ENCODE data around the gene FBLN1. TPM values are rescaled to one million over a fixed set of nuclear protein-coding genes. Genes with fewer than 3 reads are reported as not detected.

Gene FBLN1
- total and polyA plus RNA-seq, 9 of the 15 experiments (the other 6 are each of a cell fraction or from before 2014, with no cell fraction given), result 0.66 TPM; not detected in 8

DNA sequence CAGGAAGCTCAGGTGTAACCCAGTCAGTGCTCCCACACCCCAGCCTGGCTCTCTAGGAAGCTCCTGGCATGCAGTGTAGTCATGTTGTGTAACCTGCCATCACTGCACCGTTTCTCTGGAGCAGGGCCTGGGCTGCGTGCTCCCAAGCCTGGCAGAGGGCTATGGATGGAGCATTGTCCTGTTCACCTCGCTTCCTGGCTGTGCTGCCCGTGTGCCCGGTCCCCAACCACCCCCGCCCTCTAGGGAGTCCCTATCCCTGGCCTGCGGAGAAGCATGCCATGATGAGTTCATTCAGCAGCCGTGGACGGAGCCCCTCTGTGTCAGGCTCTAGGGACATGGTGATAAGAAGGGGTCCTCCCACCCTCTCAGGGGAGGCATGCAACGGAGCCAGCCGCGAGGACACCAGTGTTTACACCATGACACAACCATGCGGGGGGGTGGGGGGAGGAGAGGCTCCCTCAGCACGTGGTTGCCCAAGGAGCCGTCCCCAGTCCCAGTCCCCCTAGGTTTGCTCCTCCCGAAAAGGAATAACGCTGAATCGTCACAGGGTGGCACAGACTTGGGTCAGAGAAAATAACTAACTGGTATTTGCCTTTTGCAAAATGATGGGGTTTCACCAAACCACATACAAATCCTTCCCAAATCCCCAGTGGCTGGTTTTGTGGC is 73.1 kb downstream of the FBLN1 start:
- no peak overlapping the region for H3K4me3 ChIP-seq
- no peaks in the 10 kb centered on the region for H3K79me2 ChIP-seq (ENCODE audit: control insufficient read depth, insufficient read depth, low read length)
- no peaks in the 10 kb centered on the region for H3K36me3 ChIP-seq (ENCODE audit: control insufficient read depth, insufficient read depth, low read length)
- DNase-seq (ENCODE audit: extremely low read depth in 1 of 4, low spot score in 3 of 4) (no peak), FAIRE-seq (no peak), ATAC-seq (no peak)
- H3K4me1 ChIP-seq (replicated peaks in 1 of 2; ENCODE audit: control insufficient read depth in 2 of 2, insufficient read depth in 2 of 2, low read length in 2 of 2), result peaks cover 0 to 9% of the 10 kb centered on the region in 2 experiments; a peak in 2 of 5 replicates
- no peaks in the 10 kb centered on the region for H3K9me3 ChIP-seq (replicated peaks; ENCODE audit: control insufficient read depth, insufficient read depth, low read depth, low read length)
- no peak overlapping the region for H3K4me2 ChIP-seq (ENCODE audit: insufficient read depth, low read length)
- CTCF ChIA-PET (ENCODE audit: low intra/inter-chr PET ratio), result no interaction called here
- no peak overlapping the region for H2AFZ ChIP-seq (ENCODE audit: low read depth, low read length)
- no peaks in the 10 kb centered on the region; the same call in 1 of the 2 replicates for H4K20me1 ChIP-seq (replicated peaks; ENCODE audit: control insufficient read depth, insufficient read depth, low read length)
- H3K9ac ChIP-seq (ENCODE audit: insufficient read depth in 1 of 2, low read depth in 2 of 2, low read length in 2 of 2), result no peak overlapping the region
- 2% methylated on average over 11 of the region's 18 CpGs for WGBS (ENCODE audit: insufficient coverage, low coverage, missing lambda C conversion rate)
- in situ Hi-C loops (cut with MboI) (loop anchor here (5.0 kb wide), 1 partner anchor 67 kb away; no protein-coding TSS in a partner anchor), intact Hi-C loops (cut with micrococcal nuclease) (loop anchor here (5.0 to 10.0 kb wide), 3 partner anchors 72 to 539 kb away; no protein-coding TSS in a partner anchor)
- POLR2A ChIA-PET, result no interaction called here
- no peaks in the 10 kb centered on the region for H3K9me1 ChIP-seq (ENCODE audit: control insufficient read depth, insufficient read depth, low read length)
- BruUV-seq (replicated peaks), result no TSS peak
- H3K27ac ChIP-seq (ENCODE audit: extremely low read depth, low read depth, low read length), result no peak overlapping the region
- peaks cover 5 to 45% of the 10 kb centered on the region in 2 experiments; a peak in 4 of 5 replicates for H3K27me3 ChIP-seq (ENCODE audit: control insufficient read depth in 2 of 2, insufficient read depth in 2 of 2, low read length in 2 of 2)
- TF ChIP-seq NFXL1 (CRISPR knock-in tag; IDR thresholded peaks at IDR 0.05) (no peak), BHLHE40 (IDR thresholded peaks at IDR 0.05; ENCODE audit: low read length) (no peak), PTBP1 (IDR thresholded peaks at IDR 0.05; ENCODE audit: low read depth, low read length) (no peak)
- TF ChIP-seq, protein P1, sequence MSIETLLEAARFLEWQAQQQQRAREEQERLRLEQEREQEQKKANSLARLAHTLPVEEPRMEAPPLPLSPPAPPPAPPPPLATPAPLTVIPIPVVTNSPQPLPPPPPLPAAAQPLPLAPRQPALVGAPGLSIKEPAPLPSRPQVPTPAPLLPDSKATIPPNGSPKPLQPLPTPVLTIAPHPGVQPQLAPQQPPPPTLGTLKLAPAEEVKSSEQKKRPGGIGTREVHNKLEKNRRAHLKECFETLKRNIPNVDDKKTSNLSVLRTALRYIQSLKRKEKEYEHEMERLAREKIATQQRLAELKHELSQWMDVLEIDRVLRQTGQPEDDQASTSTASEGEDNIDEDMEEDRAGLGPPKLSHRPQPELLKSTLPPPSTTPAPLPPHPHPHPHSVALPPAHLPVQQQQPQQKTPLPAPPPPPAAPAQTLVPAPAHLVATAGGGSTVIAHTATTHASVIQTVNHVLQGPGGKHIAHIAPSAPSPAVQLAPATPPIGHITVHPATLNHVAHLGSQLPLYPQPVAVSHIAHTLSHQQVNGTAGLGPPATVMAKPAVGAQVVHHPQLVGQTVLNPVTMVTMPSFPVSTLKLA (conservative IDR thresholded peaks at IDR 0.05), result peak in 1 of 2 experiments; percentile 49; a peak in 1 of 4 replicates
- TF ChIP-seq, protein P2, sequence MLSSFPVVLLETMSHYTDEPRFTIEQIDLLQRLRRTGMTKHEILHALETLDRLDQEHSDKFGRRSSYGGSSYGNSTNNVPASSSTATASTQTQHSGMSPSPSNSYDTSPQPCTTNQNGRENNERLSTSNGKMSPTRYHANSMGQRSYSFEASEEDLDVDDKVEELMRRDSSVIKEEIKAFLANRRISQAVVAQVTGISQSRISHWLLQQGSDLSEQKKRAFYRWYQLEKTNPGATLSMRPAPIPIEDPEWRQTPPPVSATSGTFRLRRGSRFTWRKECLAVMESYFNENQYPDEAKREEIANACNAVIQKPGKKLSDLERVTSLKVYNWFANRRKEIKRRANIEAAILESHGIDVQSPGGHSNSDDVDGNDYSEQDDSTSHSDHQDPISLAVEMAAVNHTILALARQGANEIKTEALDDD (IDR thresholded peaks at IDR 0.05), result no peak

Measured in K562 (cell line).